NCI-H2196 (cell line): ENCODE data around the gene IL20.
"Not testable (repeated sequence)": the region's sequence is repeated elsewhere in the genome, so short reads cannot be mapped to it uniquely, and the experiment has no call there.

ENCODE experiments used
- DNase-seq: peaks from one replicate; lab custom pipeline; 2025; ENCODE audit not compliant: unreplicated experiment; lab: John Stamatoyannopoulos, UW

The IL20 gene

GRCh38 chr1:206842854-206843253 is 22.6 kb upstream of the IL20 start:
- no peak for DNase-seq

GRCh38 chr1:206843626-206844025 is 21.8 kb upstream of the IL20 start:
- DNase-seq, result no peak

- DNase-seq, result peak; percentile 31
These were observed 18.9 kb upstream of the IL20 start for GRCh38 chr1:206846487-206846886.

- DNase-seq, result no peak
These were observed 18.0 kb upstream of the IL20 start for GRCh38 chr1:206847337-206847834.

GRCh38 chr1:206847946-206848345 is 17.5 kb upstream of the IL20 start:
- DNase-seq, result no peak

- no peak for DNase-seq
These were observed 15.0 kb upstream of the IL20 start for GRCh38 chr1:206850401-206850800.

GRCh38 chr1:206851341-206852010 is 13.9 kb upstream of the IL20 start:
- no peak for DNase-seq

- DNase-seq, result not testable (repeated sequence)
These were observed 12.8 kb upstream of the IL20 start for GRCh38 chr1:206852662-206853061.

GRCh38 chr1:206853696-206854095 is 11.7 kb upstream of the IL20 start:
- not testable (repeated sequence) for DNase-seq

GRCh38 chr1:206854401-206855129 is 10.9 kb upstream of the IL20 start:
- peak; percentile 58 for DNase-seq

- DNase-seq, result no peak
These were observed 9.6 kb upstream of the IL20 start for GRCh38 chr1:206855859-206856258.

- DNase-seq, result no peak
These were observed 8.6 kb upstream of the IL20 start for GRCh38 chr1:206856674-206857464.

- no peak for DNase-seq
These were observed 6.3 kb upstream of the IL20 start for GRCh38 chr1:206859082-206859521.

GRCh38 chr1:206860165-206860564 is 5.3 kb upstream of the IL20 start:
- DNase-seq, result no peak

- no peak for DNase-seq
These were observed 2.2 kb upstream of the IL20 start for GRCh38 chr1:206863266-206863665.

- no peak for DNase-seq
These were observed 639 bp downstream of the IL20 start for GRCh38 chr1:206866062-206866461.

GRCh38 chr1:206867239-206867638 is 1.8 kb downstream of the IL20 start:
- DNase-seq, result no peak

- no peak for DNase-seq
These were observed 2.3 kb downstream of the IL20 start for GRCh38 chr1:206867716-206868115.

GRCh38 chr1:206868264-206868663 is 2.8 kb downstream of the IL20 start:
- DNase-seq, result no peak

GRCh38 chr1:206872139-206872538 is 6.7 kb downstream of the IL20 start:
- DNase-seq, result no peak

GRCh38 chr1:206873603-206874188 is 8.3 kb downstream of the IL20 start:
- no peak for DNase-seq
